GM19043 (cell line): ENCODE measurements around the gene IFI27L2.

Source experiments
- ATAC-seq: cut with Tn5 transposase; IDR thresholded peaks from one replicate; pipeline ENCODE4 v1.9.1; 2021; ENCODE audit warnings: low read depth; ENCODE audit not compliant: unreplicated experiment

Gene IFI27L2

DNA sequence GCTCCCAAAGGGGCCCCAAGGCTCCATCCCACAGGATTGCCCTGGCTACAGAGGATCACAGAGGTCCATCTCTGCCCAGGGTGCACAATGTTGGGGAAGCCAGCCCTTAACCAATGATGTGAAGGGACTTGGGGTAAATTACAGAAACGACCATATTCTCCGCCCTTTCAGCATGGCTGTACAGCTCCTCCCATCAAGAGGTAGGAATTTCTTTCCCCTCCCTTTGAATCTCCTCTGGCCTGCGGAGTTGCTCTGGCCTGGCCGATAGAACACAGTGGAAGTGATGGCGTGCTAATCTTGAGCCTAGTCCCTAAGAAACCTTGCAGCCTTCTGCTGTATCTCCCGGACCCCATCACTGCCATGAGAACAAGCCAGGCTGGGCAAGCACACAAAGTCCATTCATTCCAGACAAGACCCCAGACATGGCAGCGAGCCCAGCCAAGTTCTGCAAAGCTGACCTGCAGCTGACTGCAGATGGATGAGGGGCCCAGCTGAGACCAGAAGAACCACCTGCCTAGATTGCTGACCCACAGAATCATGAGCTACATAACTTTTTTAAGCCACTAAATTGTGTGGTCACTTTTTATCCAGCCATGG lies 25.8 kb downstream of the IFI27L2 start:
- no peak for ATAC-seq

DNA sequence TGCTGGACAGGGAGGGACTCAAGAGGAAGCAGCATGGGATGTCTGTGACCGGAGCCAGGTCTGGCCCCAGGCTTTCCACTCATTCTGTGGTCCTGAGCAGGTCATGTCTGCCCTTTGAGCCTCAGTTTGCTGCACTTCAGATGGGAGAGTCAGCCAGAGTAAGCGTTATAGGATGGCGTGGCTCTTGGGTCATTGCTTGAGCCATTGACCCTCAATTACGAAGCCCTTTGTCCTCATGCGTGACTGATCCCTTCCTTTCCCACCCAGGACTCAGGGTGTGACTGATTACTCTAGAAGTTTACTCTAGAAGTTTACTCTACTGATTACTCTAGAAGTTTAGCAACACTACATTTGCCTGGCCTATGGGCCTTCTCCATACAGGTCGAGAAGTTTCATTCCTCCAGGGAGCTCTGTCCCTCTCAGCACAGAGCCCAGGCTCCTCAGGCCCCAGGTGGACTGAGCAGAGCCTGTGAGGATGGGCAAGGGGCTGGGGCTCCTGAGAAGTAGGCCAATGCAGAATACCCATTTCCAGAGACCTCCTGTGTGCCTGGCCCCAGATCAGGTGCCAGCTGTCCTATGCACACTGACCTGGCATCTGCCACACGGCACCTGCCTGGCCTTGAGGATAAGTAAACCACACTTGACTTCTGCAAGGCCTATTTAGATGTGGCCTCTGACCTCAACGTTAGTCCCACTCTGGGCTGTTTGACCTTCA lies 26.5 kb downstream of the IFI27L2 start:
- no peak for ATAC-seq

DNA sequence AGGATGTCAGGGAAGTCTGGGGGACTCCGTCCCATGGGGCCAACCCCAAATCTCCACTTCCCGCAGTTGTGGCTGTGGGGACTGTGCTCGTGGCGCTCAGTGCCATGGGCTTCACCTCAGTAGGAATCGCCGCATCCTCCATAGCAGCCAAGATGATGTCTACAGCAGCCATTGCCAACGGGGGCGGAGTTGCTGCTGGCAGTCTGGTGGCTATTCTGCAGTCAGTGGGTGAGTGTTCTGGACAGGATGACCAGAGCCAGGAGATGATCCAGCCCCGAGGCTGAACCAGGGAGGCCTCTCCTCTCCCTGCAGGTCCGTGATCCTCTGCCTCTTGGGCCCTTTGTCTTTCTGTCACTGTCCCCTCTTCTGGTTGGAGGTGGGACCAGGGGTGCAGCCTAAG lies 27.7 kb downstream of the IFI27L2 start:
- ATAC-seq = no peak

DNA sequence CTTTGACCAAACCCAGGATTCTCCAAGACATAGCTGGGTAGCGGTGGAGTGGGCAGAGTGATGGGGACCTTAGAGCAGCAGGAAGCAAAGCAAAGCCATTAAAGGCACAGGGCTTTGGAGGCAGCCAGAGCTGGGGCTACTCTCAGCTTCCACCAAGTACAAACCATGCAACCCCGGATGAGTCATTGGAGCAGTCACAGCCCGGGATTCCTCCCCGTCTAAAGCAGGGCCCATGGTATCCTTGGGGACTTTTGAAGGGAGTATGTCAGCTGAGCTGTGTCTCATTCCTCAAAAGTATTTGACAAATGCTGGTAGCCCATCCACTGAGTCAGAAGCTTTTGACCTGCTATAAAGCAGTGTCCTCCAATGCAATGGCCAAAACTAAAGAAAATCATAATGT lies 28.6 kb downstream of the IFI27L2 start:
- ATAC-seq = no peak

DNA sequence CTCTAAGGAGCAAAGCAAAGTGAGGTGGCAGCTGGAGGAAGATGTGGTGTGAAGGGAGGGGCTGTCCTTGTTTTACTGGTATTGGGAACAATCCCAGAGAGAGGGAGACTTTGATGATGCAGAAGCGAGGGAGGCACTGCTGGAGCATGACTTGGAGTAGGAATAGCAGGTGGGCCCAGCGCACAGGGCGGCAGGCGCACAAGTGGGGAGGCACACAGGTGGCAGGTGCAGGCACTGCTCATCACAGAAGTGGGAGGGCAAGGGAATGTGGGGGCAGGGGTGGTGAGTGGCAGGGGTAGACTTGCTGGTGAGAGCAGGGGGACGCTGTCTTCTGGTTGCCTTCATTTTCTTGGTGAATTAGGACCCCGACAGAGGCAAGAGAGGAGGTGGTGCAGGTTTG lies 30.4 kb downstream of the IFI27L2 start:
- no peak for ATAC-seq

DNA sequence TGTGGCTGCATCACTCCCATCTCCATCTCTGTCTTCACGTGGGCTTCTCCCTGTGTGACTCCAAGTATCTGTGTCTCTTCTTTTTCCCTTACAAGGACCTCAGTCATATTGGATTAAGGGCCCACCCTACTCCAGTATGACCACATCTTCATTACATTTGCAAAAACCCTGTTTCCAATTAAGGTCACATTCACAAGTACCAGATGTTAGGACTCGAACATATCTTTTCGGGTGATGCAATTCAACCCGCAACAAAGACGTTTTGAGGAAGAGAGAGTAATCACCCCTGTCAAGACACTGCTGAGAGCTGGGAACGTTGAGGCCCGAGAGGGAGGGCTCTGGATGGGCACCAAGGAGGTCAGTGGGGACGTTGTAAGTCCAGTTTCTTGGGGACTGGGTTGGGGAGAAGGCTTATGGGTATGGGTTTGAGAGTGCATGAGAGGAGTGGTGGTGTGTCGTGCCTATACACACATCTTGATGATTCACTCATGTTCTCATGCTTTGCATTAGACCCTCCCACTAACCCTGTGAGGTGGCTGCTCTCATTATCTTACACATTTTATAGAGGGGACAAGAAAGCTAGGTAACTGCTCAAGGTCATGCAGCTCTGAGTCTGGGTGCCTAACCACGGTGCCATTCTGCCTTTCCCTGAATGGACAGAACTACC lies 30.9 kb downstream of the IFI27L2 start:
- no peak for ATAC-seq

DNA sequence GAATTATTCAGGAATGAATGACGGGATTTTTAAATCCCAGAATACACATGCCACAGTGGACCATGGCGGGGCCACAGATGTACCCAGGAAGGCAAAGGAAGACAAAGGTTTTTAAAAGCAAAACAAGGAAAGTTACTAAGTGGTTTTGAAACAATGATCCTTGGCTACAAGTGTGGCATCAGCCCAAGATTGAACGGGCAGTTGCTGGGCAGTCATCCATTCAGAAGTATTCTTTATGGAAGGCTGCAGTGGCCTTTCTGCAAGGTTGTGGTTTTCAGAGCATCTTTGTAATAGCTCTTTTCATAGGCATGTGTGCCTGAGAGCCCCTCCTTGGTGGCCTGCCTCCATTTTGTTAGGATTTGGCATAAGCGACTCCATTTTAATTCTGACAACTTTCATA lies 32.3 kb downstream of the IFI27L2 start:
- ATAC-seq = no peak

DNA sequence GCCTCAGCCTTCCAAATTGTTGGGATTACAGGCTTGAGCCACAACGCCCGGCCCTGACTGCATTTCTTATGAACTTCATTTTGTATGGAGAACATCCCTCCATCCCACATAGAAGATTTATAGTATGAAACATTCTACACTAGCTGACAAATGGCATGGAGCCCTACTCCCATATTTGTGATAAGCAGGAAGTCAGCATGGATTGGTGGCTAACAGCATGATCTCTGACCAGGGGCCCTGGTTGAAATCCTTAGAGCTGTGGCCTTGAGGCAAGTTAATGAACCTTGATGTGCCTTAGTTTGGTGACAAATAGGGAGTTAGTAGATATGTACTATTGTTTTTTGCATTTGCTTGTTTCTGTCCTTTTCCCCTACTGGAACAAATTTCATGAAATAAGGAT lies 36.0 kb downstream of the IFI27L2 start:
- no peak for ATAC-seq

DNA sequence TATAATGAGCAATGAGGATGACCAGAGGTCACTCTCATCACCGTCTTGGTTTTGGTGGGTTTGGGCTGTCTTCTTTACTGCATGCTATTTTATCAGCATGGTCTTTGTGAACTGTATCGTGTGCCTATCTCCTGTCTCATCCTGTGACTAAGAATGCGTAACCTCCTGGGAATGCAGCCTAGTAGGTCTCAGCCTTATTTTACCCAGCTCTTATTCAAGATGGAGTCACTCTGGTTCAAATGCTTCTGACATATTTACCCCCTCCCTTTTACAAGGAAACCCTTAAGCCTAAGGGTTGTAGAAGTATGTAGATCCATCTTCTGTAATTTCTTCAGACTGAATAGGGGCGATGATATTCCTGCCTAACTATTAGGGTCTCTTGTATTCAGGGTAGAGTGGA lies 39.9 kb downstream of the IFI27L2 start:
- ATAC-seq = no peak

DNA sequence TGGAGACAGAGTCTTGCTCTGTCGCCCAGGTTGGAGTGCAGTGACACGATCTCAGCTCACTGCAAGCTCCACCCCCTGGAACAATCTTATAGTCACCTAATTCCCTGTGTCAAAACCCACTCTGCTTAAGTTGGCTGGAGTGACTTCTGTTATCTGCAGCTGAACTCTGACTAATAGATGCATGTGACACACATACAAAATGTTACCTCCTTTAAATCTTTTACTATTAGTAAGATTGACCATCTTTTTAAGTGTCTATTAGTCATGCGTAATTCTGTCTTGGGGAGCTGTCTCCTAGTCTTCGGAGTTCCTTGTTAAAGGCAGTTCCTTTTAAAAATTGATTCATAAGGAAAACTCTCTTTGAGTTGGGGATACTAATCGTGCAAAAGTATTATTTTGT lies 40.9 kb downstream of the IFI27L2 start:
- no peak for ATAC-seq

DNA sequence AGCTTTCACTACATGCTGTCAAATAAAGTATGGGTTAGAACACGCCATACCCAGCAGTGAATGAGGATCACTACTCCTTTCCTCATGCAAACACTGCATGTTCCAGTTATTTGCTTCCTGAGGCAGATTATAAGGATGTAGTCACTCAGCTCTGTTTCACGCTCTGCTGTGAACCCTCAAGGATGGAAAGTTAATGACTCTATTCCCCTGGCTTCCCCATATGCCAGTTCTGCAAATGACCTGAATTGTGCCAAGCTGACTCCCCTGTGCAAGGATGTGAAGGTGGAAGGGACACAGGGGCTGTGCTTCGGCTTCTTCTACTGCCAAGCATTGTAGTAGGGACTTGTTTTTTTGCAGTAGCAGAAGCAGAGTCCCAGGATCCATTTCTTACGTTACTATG lies 41.5 kb downstream of the IFI27L2 start:
- ATAC-seq = no peak

DNA sequence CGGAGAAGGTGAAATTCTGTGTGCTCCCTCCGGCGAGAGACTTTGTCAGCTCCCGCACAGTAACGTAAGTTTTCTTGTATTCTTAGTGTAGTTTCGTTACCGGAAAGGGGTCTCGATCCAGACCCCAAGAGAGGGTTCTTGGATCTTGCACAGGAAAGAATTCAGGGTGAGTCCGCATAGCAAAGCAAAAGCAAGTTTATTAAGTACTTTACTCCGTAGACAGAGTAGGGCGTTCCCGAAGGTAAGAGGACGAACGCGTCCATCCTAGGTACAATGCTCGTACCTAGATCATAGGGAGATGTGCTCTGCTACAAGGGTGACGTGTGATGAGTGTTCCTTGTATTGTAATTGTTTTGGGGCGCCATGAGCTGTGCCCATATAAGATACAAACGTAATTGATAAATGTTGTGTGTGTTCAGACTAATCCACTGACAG lies 48.0 kb downstream of the IFI27L2 start:
- peak; percentile 25 for ATAC-seq

DNA sequence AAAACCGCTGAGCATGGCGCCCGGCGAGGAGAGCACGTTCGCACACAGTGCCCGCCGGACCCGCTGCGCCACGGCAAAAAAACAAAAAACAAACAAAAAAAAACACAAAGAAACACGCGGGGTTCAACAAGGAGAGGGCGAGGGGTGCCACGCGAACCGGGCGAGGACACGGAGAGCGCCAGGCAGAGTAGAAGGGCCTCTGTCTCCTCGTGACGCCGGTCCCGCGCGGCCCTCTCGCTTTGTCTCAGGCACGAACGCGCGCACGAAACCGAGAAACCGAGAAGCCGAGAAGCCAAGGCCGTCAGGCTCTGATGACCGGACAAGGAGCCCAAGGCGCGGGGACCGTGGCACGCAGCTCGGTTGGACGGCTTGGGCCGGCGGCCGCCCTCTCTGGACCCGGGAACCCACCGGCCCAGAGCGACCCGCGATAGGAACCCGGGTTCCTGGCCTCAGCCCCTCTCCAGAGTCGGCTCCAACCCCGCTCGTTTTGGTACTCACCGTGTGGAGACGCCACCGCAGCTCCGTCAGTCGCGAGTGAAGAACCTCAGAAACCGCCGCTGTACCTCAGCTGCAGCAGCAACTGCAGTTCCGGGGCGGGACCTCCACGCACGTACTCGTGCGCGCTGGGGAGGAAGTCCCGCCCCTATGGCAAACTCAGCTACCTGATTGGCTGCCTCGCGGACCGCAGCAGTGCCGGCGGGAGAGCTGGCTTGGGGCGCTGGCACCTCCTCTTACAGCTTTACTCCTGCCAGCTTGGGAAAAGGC lies 48.6 kb downstream of the IFI27L2 start, which contains the start of the genes DDX24 and IFI27L1:
DDX24 (minus strand) TSS at position 582 of the 765 bp plus-strand sequence. CDS start 1,460 bp downstream, outside the sequence.
IFI27L1 (plus strand) TSS at position 690 of the 765 bp plus-strand sequence. CDS start 15,628 bp downstream, outside the sequence.
- ATAC-seq = peak; percentile 98

DNA sequence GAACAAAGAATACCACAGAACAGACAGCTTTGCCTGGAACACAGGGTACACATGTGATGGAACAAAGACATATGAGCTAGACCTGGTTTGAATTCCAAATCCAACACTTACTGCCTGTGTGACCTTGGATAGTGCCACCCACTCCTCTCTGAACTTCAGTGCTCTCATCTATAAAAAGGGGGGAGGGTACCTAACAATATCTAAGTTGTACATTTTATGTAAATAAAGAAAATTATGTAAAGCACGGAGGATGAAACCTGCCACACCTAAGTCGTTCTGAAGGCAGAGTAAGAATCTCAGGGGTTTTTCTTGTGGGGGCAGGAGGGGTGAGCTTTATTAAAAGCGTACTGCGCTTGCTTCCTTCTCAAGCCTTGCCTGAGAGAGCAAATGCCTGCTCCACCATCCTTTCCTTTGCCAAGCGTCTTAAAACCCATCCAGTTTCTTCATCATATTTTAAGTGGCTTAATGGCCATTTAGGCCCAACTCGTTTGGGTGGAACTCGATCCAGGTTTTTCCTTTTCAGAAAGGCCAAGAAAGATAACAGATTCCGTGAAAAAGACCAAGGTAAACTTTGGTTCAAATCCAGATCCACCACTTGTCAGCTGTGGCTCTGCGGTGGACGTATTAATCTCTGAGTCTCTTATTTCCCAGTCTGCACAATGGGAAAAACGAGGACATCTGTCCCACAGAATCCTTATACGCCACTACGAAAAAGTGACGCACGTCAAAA lies 49.3 kb downstream of the IFI27L2 start:
- ATAC-seq = no peak

DNA sequence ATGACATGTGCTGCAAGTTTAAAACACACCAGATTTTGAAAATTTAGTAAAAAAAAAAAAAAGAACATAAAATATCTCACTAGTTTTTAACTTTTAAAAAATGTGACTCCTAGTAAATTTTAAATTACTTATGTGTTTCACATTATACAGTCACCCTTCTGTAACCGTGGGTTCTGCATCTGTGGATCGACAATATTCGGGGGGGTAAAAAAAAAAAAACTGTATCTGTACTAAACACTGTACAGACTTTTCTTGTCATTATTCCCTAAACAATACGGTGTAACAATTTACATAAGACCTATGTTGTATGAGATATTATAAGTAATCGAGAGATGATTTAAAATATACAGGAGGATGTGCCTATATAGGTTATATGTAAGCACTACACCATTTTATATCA lies 51.6 kb downstream of the IFI27L2 start:
- ATAC-seq = no peak
